Activated CD4-positive, alpha-beta memory T cell treated with anti-CD3 and anti-CD28 coated beads, Interleukin-2, amount 10 ng/mL, durations not matched to agents 7 days and 5 days (primary cell): ENCODE measurements around the gene CES4A. TPM values are rescaled to one million over a fixed set of nuclear protein-coding genes. Genes with fewer than 3 reads are reported as not detected.
A peak's percentile ranks its signal among the peaks of the same experiment; 100 is the strongest.
"Not testable (repeated sequence)": the region's sequence is repeated elsewhere in the genome, so short reads cannot be mapped to it uniquely, and the experiment has no call there.

Source experiments
- CTCF ChIA-PET: fragments of 350-600 bp; sonication (Branson Sonifier 250); formaldehyde crosslinking; loops from one replicate; lab custom pipeline; 2021; ENCODE audit warnings: antibody characterized with exemption, inconsistent platforms; lab: Charles Lee
- POLR2A ChIA-PET: fragments of 350-600 bp; sonication (Branson Sonifier 250); formaldehyde crosslinking; loops from one replicate; lab custom pipeline; 2021; ENCODE audit warnings: antibody characterized with exemption; lab: Charles Lee
- DNase-seq: peaks from one replicate; pipeline ENCODE4 v3.0.0-alpha.2; 2020
- H3K27ac Mint-ChIP-seq: one replicate; pipeline ENCODE4 v1.8.0; 2021; ENCODE audit warnings: mild to moderate bottlenecking, mixed read lengths
- H3K27me3 Mint-ChIP-seq: one replicate; pipeline ENCODE4 v1.8.0; 2021; ENCODE audit warnings: mixed read lengths
- H3K36me3 Mint-ChIP-seq: one replicate; pipeline ENCODE4 v1.8.0; 2021; ENCODE audit warnings: low read depth, mixed read lengths
- H3K4me1 Mint-ChIP-seq: one replicate; pipeline ENCODE4 v1.8.0; 2021; ENCODE audit warnings: mixed read lengths
- H3K4me3 Mint-ChIP-seq: one replicate; pipeline ENCODE4 v1.8.0; 2021; ENCODE audit warnings: mild to moderate bottlenecking, mixed read lengths
- H3K9me3 Mint-ChIP-seq: one replicate; pipeline ENCODE4 v1.8.0; 2021; ENCODE audit warnings: mixed read lengths
- total RNA-seq, 2 experiments: library from RNA; stranded (reverse); gene quantifications; one replicate each; pipeline ENCODE4 v1.2.3, GENCODE V29; 2021

CES4A gene
- 10 to 100 TPM; 37.8 to 39.3 TPM for total RNA-seq

GRCh38 chr16:66988197-66988788 lies at the start of gene CES4A:
Gene CES4A (plus strand): TSS chr16:66988589. CDS start chr16:66988773, 184 bp downstream.
- CTCF ChIA-PET: interaction anchor here (2.1 kb wide), 1 partner anchor 24 kb away, joined by 9 read pairs; no protein-coding TSS in a partner anchor
- H3K27me3 Mint-ChIP-seq: no peaks in the 10 kb centered on the region
- H3K27ac Mint-ChIP-seq: peak within 1 kb of the TSS; percentile 98
- no peak within 1 kb of the TSS for H3K4me3 Mint-ChIP-seq
- POLR2A ChIA-PET: interaction anchor here (1.7 kb wide), 1 partner anchor 25 kb away, joined by 12 read pairs; no protein-coding TSS in a partner anchor
- H3K36me3 Mint-ChIP-seq: peaks cover 17% of the 10 kb centered on the region
- peaks cover 47% of the 10 kb centered on the region for H3K4me1 Mint-ChIP-seq
- DNase-seq: no peak
- H3K9me3 Mint-ChIP-seq: peaks cover 4% of the 10 kb centered on the region

- Mint-ChIP-seq H3K4me1 (peaks cover 28% of the 10 kb centered on the region), H3K4me3 (no peak overlapping the region), H3K36me3 (peaks cover 30% of the 10 kb centered on the region), H3K9me3 (no peaks in the 10 kb centered on the region), H3K27me3 (no peaks in the 10 kb centered on the region), H3K27ac (no peak overlapping the region)
- DNase-seq: no peak
- POLR2A ChIA-PET: no interaction called here
- CTCF ChIA-PET: no interaction called here
These were observed 49.0 kb upstream of the CES4A start for GRCh38 chr16:66939366-66939765.

GRCh38 chr16:66940236-66940635 lies 48.2 kb upstream of the CES4A start:
- H3K4me1 Mint-ChIP-seq: peaks cover 23% of the 10 kb centered on the region
- H3K27me3 Mint-ChIP-seq: no peaks in the 10 kb centered on the region
- ChIA-PET CTCF (no interaction called here), POLR2A (no interaction called here)
- no peak overlapping the region for H3K27ac Mint-ChIP-seq
- no peaks in the 10 kb centered on the region for H3K9me3 Mint-ChIP-seq
- no peak overlapping the region for H3K4me3 Mint-ChIP-seq
- H3K36me3 Mint-ChIP-seq: peaks cover 29% of the 10 kb centered on the region
- DNase-seq: no peak

- H3K27me3 Mint-ChIP-seq: no peaks in the 10 kb centered on the region
- no peak for DNase-seq
- H3K4me3 Mint-ChIP-seq: no peak overlapping the region
- no peak overlapping the region for H3K27ac Mint-ChIP-seq
- H3K36me3 Mint-ChIP-seq: peaks cover 24% of the 10 kb centered on the region
- POLR2A ChIA-PET: interaction anchor here (0.9 to 2.2 kb wide), 2 partner anchors 9 to 212 kb away, joined by 3 to 11 read pairs; partner anchors contain the start of gene CIAO2B
- H3K9me3 Mint-ChIP-seq: no peaks in the 10 kb centered on the region
- peaks cover 8% of the 10 kb centered on the region for H3K4me1 Mint-ChIP-seq
- CTCF ChIA-PET: interaction anchor here (0.9 to 1.2 kb wide), 2 partner anchors 10 to 212 kb away, joined by 3 read pairs; no protein-coding TSS in a partner anchor
These were observed 45.4 kb upstream of the CES4A start for GRCh38 chr16:66942981-66943380.

GRCh38 chr16:66943426-66944053 lies 44.8 kb upstream of the CES4A start:
- H3K36me3 Mint-ChIP-seq: peaks cover 24% of the 10 kb centered on the region
- DNase-seq: no peak
- no peak overlapping the region for H3K4me3 Mint-ChIP-seq
- ChIA-PET POLR2A (interaction anchor here (0.9 to 2.2 kb wide), 2 partner anchors 10 to 212 kb away, joined by 3 to 11 read pairs; partner anchors contain the start of gene CIAO2B), CTCF (interaction anchor here (0.8 to 1.2 kb wide), 6 partner anchors 9 to 484 kb away, joined by 3 to 5 read pairs (median 3); no protein-coding TSS in a partner anchor)
- H3K9me3 Mint-ChIP-seq: no peaks in the 10 kb centered on the region
- peaks cover 14% of the 10 kb centered on the region for H3K4me1 Mint-ChIP-seq
- H3K27me3 Mint-ChIP-seq: peaks cover 6% of the 10 kb centered on the region
- H3K27ac Mint-ChIP-seq: no peak overlapping the region

GRCh38 chr16:66944054-66944441 lies 44.3 kb upstream of the CES4A start:
- ChIA-PET CTCF (interaction anchor here (0.6 to 1.1 kb wide), 7 partner anchors 9 to 484 kb away, joined by 3 to 6 read pairs (median 3); partner anchors contain the start of genes DYNC1LI2, FBXL8 and TRADD), POLR2A (interaction anchor here (1.1 to 2.2 kb wide), 2 partner anchors 11 to 30 kb away, joined by 3 to 11 read pairs; partner anchors contain the start of gene CIAO2B)
- Mint-ChIP-seq H3K4me1 (peaks cover 17% of the 10 kb centered on the region), H3K27me3 (peaks cover 9% of the 10 kb centered on the region), H3K36me3 (peaks cover 24% of the 10 kb centered on the region), H3K9me3 (no peaks in the 10 kb centered on the region), H3K4me3 (no peak overlapping the region), H3K27ac (no peak overlapping the region)
- no peak for DNase-seq

- not testable (repeated sequence) for DNase-seq, H3K9me3 Mint-ChIP-seq, H3K27ac Mint-ChIP-seq, H3K4me3 Mint-ChIP-seq
- peaks cover 20% of the 10 kb centered on the region for H3K36me3 Mint-ChIP-seq
- ChIA-PET CTCF (interaction anchor here (1.0 to 1.1 kb wide), 2 partner anchors 50 to 215 kb away, joined by 3 to 4 read pairs; partner anchors contain the start of genes FBXL8 and TRADD), POLR2A (interaction anchor here (1.1 kb wide), 1 partner anchor 30 kb away, joined by 3 read pairs; no protein-coding TSS in a partner anchor)
- H3K4me1 Mint-ChIP-seq: peaks cover 23% of the 10 kb centered on the region
- peaks cover 16% of the 10 kb centered on the region for H3K27me3 Mint-ChIP-seq
These were observed 43.4 kb upstream of the CES4A start for GRCh38 chr16:66944971-66945370.

GRCh38 chr16:66945939-66946338 lies 42.5 kb upstream of the CES4A start:
- peaks cover 20% of the 10 kb centered on the region for H3K36me3 Mint-ChIP-seq

GRCh38 chr16:66946541-66946940 lies 41.8 kb upstream of the CES4A start:
- Mint-ChIP-seq H3K4me3 (no peak overlapping the region), H3K4me1 (peaks cover 34% of the 10 kb centered on the region), H3K27me3 (peaks cover 21% of the 10 kb centered on the region), H3K36me3 (peaks cover 23% of the 10 kb centered on the region), H3K9me3 (peaks cover 5% of the 10 kb centered on the region), H3K27ac (no peak overlapping the region)
- no peak for DNase-seq
- POLR2A ChIA-PET: interaction anchor here (1.1 to 1.3 kb wide), 3 partner anchors 12 to 209 kb away, joined by 3 to 5 read pairs (median 3); partner anchors contain the start of gene CIAO2B
- CTCF ChIA-PET: interaction anchor here (1.4 to 2.1 kb wide), 2 partner anchors 65 to 314 kb away, joined by 4 to 8 read pairs; partner anchors contain the start of gene PDP2

More at GRCh38 chr16:66945939-66946338, 42.5 kb upstream of the CES4A start:
- H3K9me3 Mint-ChIP-seq: no peaks in the 10 kb centered on the region
- peaks cover 16% of the 10 kb centered on the region for H3K27me3 Mint-ChIP-seq
- DNase-seq: no peak
- H3K4me1 Mint-ChIP-seq: peaks cover 29% of the 10 kb centered on the region
- no peak overlapping the region for H3K4me3 Mint-ChIP-seq
- CTCF ChIA-PET: interaction anchor here (2.1 kb wide), 1 partner anchor 65 kb away, joined by 8 read pairs; the partner anchor contains the start of gene PDP2
- POLR2A ChIA-PET: interaction anchor here (1.1 to 1.3 kb wide), 3 partner anchors 11 to 209 kb away, joined by 3 to 5 read pairs (median 3); partner anchors contain the start of gene CIAO2B
- no peak overlapping the region for H3K27ac Mint-ChIP-seq

- peak overlapping the region; percentile 83 for H3K4me3 Mint-ChIP-seq
- POLR2A ChIA-PET: interaction anchor here (1.1 to 1.3 kb wide), 4 partner anchors 12 to 208 kb away, joined by 3 to 5 read pairs (median 3); partner anchors contain the start of gene CIAO2B
- no peak overlapping the region for H3K27ac Mint-ChIP-seq
These were observed 41.5 kb upstream of the CES4A start for GRCh38 chr16:66946974-66947301.

GRCh38 chr16:66947302-66948065 lies 40.9 kb upstream of the CES4A start:
- H3K27ac Mint-ChIP-seq: no peak overlapping the region
- DNase-seq: peak; percentile 88
- peaks cover 15% of the 10 kb centered on the region for H3K36me3 Mint-ChIP-seq
- peaks cover 9% of the 10 kb centered on the region for H3K9me3 Mint-ChIP-seq
- CTCF ChIA-PET: interaction anchor here (0.5 to 2.1 kb wide), 18 partner anchors 10 to 534 kb away, joined by 3 to 8 read pairs (median 3); partner anchors contain the start of genes ATP6V0D1, B3GNT9, FBXL8 and PDP2
- peak overlapping the region; percentile 83 for H3K4me3 Mint-ChIP-seq
- H3K4me1 Mint-ChIP-seq: peaks cover 36% of the 10 kb centered on the region
- POLR2A ChIA-PET: interaction anchor here (1.2 to 1.3 kb wide), 2 partner anchors 14 to 55 kb away, joined by 3 to 5 read pairs; no protein-coding TSS in a partner anchor
- peaks cover 24% of the 10 kb centered on the region for H3K27me3 Mint-ChIP-seq

More at GRCh38 chr16:66946974-66947301, 41.5 kb upstream of the CES4A start:
- no peak for DNase-seq
- CTCF ChIA-PET: interaction anchor here (0.6 to 2.1 kb wide), 17 partner anchors 9 to 534 kb away, joined by 3 to 8 read pairs (median 3); partner anchors contain the start of genes ATP6V0D1, B3GNT9, FBXL8 and PDP2
- peaks cover 36% of the 10 kb centered on the region for H3K4me1 Mint-ChIP-seq
- H3K9me3 Mint-ChIP-seq: peaks cover 9% of the 10 kb centered on the region
- H3K27me3 Mint-ChIP-seq: peaks cover 24% of the 10 kb centered on the region
- peaks cover 21% of the 10 kb centered on the region for H3K36me3 Mint-ChIP-seq
